ENCODE measurements around the gene SLC7A11. TPM values are rescaled to one million over a fixed set of nuclear protein-coding genes. Genes with fewer than 3 reads are reported as not detected.
"Not testable (repeated sequence)": the region's sequence is repeated elsewhere in the genome, so short reads cannot be mapped to it uniquely, and the experiment has no call there.

SLC7A11 gene
- total RNA-seq, 1 donor: 118 TPM

DNA sequence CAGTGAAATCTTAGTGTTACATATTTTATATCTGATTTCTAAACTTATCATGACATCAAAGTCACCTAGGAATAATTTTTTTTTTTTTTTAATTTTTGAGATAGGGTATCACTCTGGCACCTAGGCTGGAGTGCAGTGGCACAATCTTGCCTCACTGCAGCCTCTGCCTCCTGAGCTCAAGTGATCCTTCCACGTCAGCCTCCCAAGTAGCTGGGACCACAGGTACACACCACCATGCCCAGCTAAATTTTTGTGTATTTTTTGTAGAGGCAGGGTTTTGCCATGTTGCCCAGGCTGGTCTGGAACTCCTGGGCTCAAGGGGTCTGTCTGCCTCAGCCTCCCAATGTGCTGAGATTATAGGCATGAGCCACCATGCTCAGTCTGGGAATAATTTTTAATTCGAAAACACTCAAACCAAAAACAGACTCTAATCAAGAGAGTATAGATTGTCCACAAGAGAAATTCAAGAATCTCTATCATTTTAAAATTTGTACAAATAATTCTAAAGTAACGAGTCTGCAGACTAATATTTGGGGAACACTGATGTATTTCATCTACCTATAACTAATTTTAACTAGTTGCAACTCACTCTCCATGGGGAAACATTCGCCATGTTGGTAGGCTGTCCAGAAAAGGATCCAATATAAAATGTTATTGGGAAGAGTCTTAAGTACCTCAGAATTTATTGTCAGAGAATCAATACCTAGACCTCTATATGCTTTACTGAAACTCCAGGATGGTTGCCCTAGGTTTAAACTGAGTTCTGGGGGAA, 3.4 kb downstream of the SLC7A11 start:
- TF ChIP-seq, protein P1, sequence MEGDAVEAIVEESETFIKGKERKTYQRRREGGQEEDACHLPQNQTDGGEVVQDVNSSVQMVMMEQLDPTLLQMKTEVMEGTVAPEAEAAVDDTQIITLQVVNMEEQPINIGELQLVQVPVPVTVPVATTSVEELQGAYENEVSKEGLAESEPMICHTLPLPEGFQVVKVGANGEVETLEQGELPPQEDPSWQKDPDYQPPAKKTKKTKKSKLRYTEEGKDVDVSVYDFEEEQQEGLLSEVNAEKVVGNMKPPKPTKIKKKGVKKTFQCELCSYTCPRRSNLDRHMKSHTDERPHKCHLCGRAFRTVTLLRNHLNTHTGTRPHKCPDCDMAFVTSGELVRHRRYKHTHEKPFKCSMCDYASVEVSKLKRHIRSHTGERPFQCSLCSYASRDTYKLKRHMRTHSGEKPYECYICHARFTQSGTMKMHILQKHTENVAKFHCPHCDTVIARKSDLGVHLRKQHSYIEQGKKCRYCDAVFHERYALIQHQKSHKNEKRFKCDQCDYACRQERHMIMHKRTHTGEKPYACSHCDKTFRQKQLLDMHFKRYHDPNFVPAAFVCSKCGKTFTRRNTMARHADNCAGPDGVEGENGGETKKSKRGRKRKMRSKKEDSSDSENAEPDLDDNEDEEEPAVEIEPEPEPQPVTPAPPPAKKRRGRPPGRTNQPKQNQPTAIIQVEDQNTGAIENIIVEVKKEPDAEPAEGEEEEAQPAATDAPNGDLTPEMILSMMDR (IDR thresholded peaks at IDR 0.05; ENCODE audit: insufficient read depth, low read length): no peak
- no peak for DNase-seq (ENCODE audit: low read depth)
- peak overlapping the region; percentile 74 for H3K4me3 ChIP-seq (ENCODE audit: low read depth, low read length)

DNA sequence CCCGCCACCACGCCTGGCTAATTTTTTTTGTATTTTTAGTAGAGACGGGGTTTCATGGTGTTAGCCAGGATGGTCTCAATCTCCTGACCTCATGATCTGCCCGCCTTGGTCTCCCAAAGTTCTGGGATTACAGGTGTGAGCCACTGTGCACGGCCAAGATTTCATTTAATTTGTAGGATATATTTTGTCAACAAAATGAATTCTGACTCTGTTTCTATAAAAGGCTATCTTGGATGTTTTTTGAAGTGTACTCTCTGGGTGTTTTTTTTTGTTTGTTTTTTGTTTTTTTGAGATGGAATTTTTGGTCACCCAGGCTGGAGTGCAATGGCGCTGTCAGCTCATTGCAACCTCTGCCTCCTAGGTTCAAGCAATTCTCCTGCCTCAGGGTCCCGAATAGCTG, 5.0 kb downstream of the SLC7A11 start:
- DNase-seq (ENCODE audit: low read depth); H3K4me3 ChIP-seq (ENCODE audit: low read depth, low read length): not testable (repeated sequence)

DNA sequence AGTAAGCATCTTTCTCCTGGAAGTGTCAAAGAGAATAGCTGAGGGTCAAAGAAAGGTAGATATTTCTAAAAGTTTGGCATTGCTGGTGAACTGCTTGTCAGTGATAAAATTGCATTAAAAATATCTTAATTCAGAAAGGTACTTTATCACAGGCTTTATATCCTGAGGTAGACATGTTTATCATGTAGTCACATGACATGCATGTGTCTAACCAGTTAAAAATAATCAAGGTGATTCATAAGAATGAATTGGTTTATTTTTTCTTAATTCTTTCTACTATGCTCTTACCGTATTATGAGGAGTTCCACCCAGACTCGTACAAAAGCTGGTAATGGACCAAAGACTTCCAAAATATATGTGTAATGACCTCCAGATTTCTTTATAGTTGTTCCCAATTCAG, 6.1 kb downstream of the SLC7A11 start:
- peak; percentile 74 for DNase-seq (ENCODE audit: low read depth)
- no peak overlapping the region for H3K4me3 ChIP-seq (ENCODE audit: low read depth, low read length)

DNA sequence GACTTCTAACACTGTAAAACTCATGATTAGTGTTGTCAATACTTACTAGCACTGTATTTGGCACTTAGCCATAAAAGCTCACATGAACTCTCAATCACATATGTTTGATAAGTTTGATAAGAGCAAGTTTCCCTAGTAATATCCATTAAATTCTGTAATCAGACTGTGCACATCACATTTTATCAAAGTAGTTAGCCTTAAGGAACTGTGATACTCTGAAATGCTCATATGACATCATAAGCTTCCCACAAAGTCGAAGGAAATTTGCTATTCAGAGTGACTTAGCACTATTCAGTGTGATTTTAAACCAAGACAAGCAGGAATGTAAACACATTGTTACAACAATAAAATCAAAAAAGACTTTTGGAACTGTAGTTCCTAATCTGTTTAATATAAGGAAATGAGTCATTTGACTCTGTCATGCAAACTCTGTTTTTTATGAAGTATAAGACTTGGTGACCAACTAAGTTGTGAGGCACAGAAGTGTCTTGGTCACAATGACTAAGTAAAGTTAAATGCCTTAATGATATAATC, 6.7 kb downstream of the SLC7A11 start:
- TF ChIP-seq, protein P1 (IDR thresholded peaks at IDR 0.05; ENCODE audit: insufficient read depth, low read length): no peak
- peak; percentile 98 for DNase-seq (ENCODE audit: low read depth)
- H3K4me3 ChIP-seq (ENCODE audit: low read depth, low read length): no peak overlapping the region

More for the DNA sequence above, 6.1 kb downstream of the SLC7A11 start:
- TF ChIP-seq, protein P1 (IDR thresholded peaks at IDR 0.05; ENCODE audit: insufficient read depth, low read length): no peak

DNA sequence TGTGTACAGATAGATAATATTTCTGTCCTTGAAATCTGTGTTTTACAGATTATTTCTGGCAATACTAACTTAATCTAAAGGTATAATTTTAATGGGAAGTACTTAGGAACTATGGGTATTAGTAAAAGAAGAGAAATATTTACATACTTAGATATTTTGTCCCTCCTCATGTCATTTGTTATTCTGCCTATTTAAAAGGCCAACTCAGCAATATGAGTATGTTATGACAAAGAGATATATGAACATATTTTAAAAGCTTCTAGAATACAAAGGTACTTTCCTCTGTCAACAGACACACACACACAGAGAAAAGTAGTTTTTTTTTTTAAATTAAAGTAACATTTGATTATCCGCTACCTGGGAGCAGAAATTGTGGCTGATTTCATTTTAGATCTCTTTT, 7.9 kb downstream of the SLC7A11 start:
- TF ChIP-seq, protein P1 (IDR thresholded peaks at IDR 0.05; ENCODE audit: insufficient read depth, low read length): no peak
- H3K4me3 ChIP-seq (ENCODE audit: low read depth, low read length): no peak overlapping the region
- DNase-seq (ENCODE audit: low read depth): no peak

DNA sequence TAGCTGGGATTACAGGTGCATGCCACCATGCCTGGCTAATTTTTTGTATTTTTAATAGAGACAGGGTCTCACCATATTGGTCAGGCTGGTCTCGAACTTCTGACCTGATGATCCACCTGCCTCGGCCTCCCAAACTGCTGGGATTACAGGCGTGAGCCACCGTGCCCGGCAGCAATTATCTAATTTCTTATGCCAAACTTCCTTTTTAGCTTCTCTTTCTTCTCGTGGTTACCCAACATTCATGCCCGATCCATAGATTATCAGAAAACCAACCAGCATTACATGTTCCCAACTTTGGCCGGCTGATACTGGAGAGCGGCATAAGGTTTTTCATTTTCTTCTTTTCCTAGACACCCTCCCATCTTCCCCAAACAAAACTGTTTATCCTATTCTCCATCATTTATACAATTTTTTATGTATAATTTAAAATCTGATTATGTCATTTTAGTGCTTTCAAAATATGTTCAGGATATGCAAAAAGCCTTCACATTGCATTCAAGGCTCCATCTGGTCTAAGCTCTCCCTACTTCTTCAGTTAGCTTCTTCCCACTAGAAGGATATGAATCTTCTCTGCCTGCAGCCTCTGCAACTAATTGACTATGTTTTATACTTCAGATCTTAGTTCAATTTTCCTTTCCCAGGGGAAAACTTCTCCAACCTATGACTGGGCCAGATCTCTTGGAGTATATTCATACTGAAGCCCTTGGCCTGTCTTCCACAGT, 8.7 kb downstream of the SLC7A11 start:
- no peak for DNase-seq (ENCODE audit: low read depth)
- no peak overlapping the region for H3K4me3 ChIP-seq (ENCODE audit: low read depth, low read length)
- TF ChIP-seq, protein P1 (IDR thresholded peaks at IDR 0.05; ENCODE audit: insufficient read depth, low read length): no peak

DNA sequence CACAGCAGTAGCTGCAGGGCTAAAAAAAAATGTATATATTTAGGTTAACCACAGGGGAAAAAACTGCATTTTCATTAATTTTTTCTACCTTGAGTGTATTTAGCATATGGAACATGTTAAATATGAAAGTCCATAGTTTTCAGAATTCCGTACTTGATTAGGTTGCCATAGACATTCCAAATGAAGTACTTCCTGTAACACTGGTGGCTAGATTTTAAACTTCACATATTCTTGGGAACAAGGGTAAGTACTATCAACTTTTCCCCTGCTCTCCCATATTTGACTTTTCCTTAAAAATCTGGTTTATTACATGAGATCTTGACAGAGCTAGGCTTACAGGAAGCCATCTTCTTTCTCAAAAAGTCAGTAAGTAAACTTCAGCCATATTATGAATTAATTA, 9.8 kb downstream of the SLC7A11 start:
- TF ChIP-seq, protein P1 (IDR thresholded peaks at IDR 0.05; ENCODE audit: insufficient read depth, low read length): no peak
- no peak overlapping the region for H3K4me3 ChIP-seq (ENCODE audit: low read depth, low read length)
- DNase-seq (ENCODE audit: low read depth): no peak

Data from fibroblast of the aortic adventitia (primary cell).